Lower lobe of right lung (tissue), 2 donors: Measurements from ENCODE around the gene UBE2V1. TPM values are rescaled to one million over a fixed set of nuclear protein-coding genes. Genes with fewer than 3 reads are reported as not detected.

ENCODE experiments used
- ATAC-seq, 2 donors: fragments of 200-7000 bp; cut with Tn5 transposase; one replicate each; pipeline ENCODE4 v1.9.1; 2020 to 2022; ENCODE audit warnings: mild to moderate bottlenecking in 2 of 2, moderate library complexity in 2 of 2
- DNase-seq: peaks from one replicate; pipeline ENCODE4 v3.0.0-alpha.2; 2020
- H3K27ac ChIP-seq: fragments of 200-600 bp; one replicate; pipeline ENCODE4 v1.8.0; 2022
- H3K27me3 ChIP-seq: fragments of 200-600 bp; one replicate; pipeline ENCODE4 v1.8.0; 2022; ENCODE audit warnings: low read depth
- H3K36me3 ChIP-seq: fragments of 200-600 bp; one replicate; pipeline ENCODE4 v1.8.0; 2022; ENCODE audit warnings: mild to moderate bottlenecking
- H3K4me1 ChIP-seq: fragments of 200-600 bp; one replicate; pipeline ENCODE4 v1.8.0; 2022
- H3K4me3 ChIP-seq: fragments of 200-600 bp; one replicate; pipeline ENCODE4 v1.8.0; 2022; ENCODE audit warnings: mild to moderate bottlenecking
- H3K9me3 ChIP-seq: fragments of 200-600 bp; one replicate; pipeline ENCODE4 v1.8.0; 2022
- intact Hi-C: fragments of 100-400 bp; cut with DNase I; formaldehyde crosslinking; loops from one replicate; pipeline ENCODE4 v1.11.0; 2022
- total RNA-seq: library from RNA; stranded (reverse); fragmentation: NEBNext Ultra II Directional; extraction: Animal tissue kit (Norgen Biotek cat#: 25700); gene quantifications from one replicate; pipeline ENCODE4 v1.2.1, GENCODE V29; 2021
- TF ChIP-seq, protein P1 (sequence below): fragments of 200-600 bp; IDR thresholded peaks from one replicate; pipeline ENCODE4 v1.8.0; 2022; ENCODE audit warnings: antibody characterized with exemption, mild to moderate bottlenecking
- donor health status: DM: no; HTN: yes; CAD: no; lungs with severe emphysema.

UBE2V1 gene
- total RNA-seq, 1 donor from 2014 or later = 83.4 TPM

DNA sequence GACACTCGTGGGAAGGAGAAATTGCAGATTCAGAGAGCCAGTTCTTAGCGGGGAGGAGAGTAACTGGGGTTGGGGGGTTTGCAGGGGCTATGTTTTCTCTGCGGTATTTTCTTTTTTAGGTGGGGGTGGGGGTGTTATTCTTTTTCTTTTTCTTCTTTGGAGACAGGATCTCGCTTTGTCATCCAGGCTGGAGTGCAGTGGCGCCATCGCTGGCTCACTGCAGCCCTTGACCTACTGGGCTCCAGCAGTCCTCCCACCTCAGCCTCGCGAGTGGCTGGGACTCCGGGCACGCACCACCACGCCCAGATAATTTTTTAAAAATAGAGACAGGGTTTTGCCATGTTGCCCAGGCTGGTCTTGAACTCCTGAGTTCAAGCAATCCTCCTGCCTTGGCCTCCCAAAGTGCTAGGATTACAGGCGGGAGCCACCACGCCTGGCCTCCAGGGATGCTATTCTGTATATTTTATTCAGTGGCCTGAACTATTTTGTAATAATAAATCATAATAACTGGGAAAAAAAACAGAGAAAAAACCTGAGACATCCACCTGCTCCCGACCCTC is 57.3 kb downstream of the UBE2V1 start:
- H3K27ac ChIP-seq = no peak overlapping the region
- H3K27me3 ChIP-seq = peaks cover 5% of the 10 kb centered on the region
- TF ChIP-seq, protein P1, sequence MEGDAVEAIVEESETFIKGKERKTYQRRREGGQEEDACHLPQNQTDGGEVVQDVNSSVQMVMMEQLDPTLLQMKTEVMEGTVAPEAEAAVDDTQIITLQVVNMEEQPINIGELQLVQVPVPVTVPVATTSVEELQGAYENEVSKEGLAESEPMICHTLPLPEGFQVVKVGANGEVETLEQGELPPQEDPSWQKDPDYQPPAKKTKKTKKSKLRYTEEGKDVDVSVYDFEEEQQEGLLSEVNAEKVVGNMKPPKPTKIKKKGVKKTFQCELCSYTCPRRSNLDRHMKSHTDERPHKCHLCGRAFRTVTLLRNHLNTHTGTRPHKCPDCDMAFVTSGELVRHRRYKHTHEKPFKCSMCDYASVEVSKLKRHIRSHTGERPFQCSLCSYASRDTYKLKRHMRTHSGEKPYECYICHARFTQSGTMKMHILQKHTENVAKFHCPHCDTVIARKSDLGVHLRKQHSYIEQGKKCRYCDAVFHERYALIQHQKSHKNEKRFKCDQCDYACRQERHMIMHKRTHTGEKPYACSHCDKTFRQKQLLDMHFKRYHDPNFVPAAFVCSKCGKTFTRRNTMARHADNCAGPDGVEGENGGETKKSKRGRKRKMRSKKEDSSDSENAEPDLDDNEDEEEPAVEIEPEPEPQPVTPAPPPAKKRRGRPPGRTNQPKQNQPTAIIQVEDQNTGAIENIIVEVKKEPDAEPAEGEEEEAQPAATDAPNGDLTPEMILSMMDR = no peak
- H3K36me3 ChIP-seq = no peaks in the 10 kb centered on the region
- no peaks in the 10 kb centered on the region for H3K9me3 ChIP-seq
- no peaks in the 10 kb centered on the region for H3K4me1 ChIP-seq
- ATAC-seq (no peak), DNase-seq (no peak)
- intact Hi-C loops = no loop called here
- H3K4me3 ChIP-seq = no peak overlapping the region

DNA sequence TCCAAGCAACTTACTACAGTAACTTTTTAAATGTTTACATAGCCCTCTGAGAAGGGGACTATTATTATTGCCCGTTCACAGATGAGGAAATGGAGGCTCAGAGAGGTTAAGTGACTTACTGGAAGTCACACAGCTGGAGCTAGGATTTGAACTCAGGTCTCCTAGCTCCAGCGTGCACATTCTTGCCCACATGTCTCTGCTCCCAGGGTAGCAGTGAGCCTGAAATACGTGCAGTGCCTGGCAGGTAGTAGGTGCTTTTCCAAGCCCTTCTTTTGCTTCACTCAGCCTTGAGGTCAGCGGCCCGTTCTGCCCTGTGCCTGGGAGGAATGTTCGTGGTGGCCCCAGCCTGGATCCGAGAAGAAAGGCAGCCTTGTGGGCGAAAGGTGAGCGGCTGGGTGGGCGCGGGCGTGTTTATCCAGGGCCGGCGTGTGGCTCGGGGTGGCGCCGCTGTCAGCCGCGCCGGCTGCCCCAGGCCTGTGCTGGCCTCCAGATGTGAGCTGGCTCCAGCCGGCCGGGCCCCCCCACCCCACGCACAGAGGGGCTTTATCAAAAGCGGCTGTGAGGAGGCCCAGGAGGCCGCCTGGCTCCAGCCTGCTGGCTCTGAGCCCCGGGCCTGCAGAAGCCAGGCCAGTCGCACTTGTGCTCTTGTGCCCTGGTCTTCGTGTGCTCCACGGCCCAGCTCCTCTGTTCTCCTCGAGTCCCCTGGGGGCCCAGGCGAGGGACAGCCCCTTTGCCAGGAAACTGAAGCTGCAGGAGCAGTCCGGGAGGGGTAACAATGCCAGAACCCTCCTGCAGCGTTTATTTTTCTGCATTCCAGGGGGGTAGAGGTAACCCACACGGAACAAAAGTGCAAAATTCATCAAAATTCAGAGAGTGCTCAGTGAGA is 58.1 kb downstream of the UBE2V1 start:
- intact Hi-C loops = no loop called here
- TF ChIP-seq, protein P1 = no peak
- Histone ChIP-seq H3K4me3 (no peak overlapping the region), H3K4me1 (no peaks in the 10 kb centered on the region), H3K9me3 (no peaks in the 10 kb centered on the region), H3K27me3 (peaks cover 5% of the 10 kb centered on the region), H3K27ac (no peak overlapping the region), H3K36me3 (no peaks in the 10 kb centered on the region)
- DNase-seq (no peak), ATAC-seq (peak in 1 of 2 donors; percentile 16)

DNA sequence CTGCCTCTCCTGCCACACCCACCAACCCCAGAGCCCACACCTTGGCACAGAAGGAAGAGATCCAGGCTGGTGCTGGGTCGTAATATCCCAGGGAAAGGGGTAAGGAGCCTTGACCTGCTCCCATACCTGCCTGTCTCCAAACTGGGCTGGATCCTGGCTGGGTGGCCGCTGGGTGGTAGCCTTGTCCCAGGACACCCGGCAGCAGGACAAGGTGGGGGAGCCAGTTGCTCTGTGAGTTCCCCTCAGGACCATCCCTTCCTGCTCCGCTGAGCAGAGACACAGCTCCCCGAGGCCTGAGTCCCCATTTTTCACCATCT is 58.8 kb downstream of the UBE2V1 start:
- peaks cover 5% of the 10 kb centered on the region for H3K4me1 ChIP-seq
- H3K27me3 ChIP-seq = peaks cover 5% of the 10 kb centered on the region
- no peak for DNase-seq
- H3K27ac ChIP-seq = no peak overlapping the region
- H3K9me3 ChIP-seq = no peaks in the 10 kb centered on the region
- no peak for ATAC-seq
- TF ChIP-seq, protein P1 = no peak
- intact Hi-C loops = no loop called here
- H3K36me3 ChIP-seq = no peaks in the 10 kb centered on the region
- no peak overlapping the region for H3K4me3 ChIP-seq

DNA sequence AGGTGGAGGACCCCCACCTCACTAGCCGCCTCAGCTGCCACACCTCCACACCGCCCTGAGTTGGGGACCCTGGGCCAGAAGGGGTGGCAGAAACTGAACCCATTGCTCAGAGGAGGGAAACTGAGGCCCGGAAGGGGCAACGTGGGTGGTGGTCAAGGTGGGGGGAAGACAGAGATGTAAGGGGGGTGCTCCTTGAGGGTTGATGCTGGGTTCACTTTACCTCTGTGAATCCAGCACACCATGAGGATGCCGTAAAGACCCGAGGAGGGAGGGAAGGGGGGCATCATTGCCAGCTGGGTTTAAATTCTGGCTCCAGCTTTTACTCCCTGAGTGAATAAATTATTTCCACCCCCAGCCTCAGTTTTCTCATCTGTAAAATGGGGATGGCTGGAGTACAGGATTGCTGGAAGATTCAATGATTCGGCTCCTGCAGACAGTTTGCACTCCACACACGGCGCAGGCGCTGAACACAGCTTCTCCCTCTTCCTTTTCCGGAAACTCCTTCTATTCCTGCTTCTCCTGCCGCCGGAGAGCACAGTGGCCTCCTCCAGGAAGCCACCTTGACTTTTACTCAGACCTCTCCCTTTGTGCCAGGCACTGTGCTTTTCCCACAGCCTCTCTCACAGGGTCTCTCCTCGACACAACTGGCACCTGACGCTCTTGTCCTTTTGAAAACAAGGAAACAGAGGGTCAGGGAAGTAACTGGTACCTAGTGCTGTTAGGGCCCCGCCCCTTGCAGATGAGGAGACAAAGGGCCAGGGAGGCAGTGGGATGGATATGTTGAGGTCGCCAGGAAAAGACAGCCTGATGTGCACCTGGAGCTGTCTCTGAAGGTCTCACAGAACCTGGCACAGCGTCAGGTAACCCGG is 59.4 kb downstream of the UBE2V1 start:
- H3K9me3 ChIP-seq = no peaks in the 10 kb centered on the region
- peaks cover 11% of the 10 kb centered on the region for H3K4me1 ChIP-seq
- H3K27ac ChIP-seq = no peak overlapping the region
- intact Hi-C loops = no loop called here
- DNase-seq = no peak
- TF ChIP-seq, protein P1 = no peak
- peaks cover 5% of the 10 kb centered on the region for H3K27me3 ChIP-seq
- ATAC-seq = no peak
- H3K36me3 ChIP-seq = no peaks in the 10 kb centered on the region
- H3K4me3 ChIP-seq = no peak overlapping the region

DNA sequence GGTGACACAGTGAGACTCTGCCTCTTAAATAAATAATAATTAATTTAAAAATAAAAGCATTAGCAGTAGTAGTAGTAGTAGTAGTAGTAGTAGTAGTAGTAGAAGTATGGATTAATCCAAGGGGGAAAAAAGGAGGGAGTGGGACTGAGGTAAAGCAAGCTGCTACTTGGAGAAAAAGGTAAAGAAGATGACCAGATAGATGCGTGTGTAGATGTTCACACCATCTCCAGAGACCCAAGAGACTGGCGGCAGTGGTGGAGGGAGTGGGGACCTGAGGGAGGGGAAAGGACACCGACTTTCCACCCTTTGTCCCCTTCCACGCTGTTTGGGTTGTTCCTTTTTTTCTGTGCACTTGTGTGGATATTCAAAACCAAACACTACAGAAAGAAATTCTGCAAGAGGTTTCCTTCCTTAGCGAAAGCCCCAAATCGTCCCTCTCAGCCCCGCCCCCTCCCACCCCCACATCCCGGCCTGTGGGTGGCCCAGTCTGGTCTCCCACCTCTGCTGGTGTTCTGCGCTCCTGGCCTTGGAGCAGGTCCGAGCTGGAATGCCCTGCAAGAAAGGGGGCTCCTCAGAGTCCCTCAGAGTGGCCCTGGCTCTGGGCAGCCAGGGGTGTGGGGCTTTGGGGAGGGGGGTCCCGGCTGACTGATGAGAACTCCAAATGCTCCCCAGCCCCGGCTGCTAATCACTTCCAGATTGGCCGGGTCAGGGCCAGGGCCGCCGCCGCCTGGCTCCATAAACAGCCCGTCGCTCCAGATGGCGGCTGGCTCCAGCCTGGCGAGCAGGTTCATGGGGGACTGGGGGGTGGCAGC is 60.2 kb downstream of the UBE2V1 start:
- ATAC-seq (no peak), DNase-seq (no peak)
- intact Hi-C loops = no loop called here
- peaks cover 5% of the 10 kb centered on the region for H3K27me3 ChIP-seq
- peaks cover 19% of the 10 kb centered on the region for H3K4me1 ChIP-seq
- H3K9me3 ChIP-seq = no peaks in the 10 kb centered on the region
- TF ChIP-seq, protein P1 = no peak
- H3K4me3 ChIP-seq = no peak overlapping the region
- no peaks in the 10 kb centered on the region for H3K36me3 ChIP-seq
- no peak overlapping the region for H3K27ac ChIP-seq
